HCT116 (cell line): Measurements from ENCODE around the gene ARMC3. TPM values are rescaled to one million over a fixed set of nuclear protein-coding genes. Genes with fewer than 3 reads are reported as not detected.

Experiments
- ATAC-seq: fragments of 200-7000 bp; cut with Tn5 transposase; 2 replicates; pipeline ENCODE4 v1.9.1; 2020; ENCODE audit warnings: mild to moderate bottlenecking, moderate library complexity
- BruUV-seq: library from RNA; stranded (reverse); fragments of 400-500 nt; replicated peaks from 2 replicates; lab custom pipeline; 2021; lab: Mats Ljungman, UMichigan
- CTCF ChIA-PET: fragments of 300-600 bp; sonication (Branson Sonifier 250); formaldehyde crosslinking; loops from one replicate; lab custom pipeline; 2021; ENCODE audit warnings: antibody characterized with exemption; lab: Charles Lee
- POLR2A ChIA-PET: fragments of 300-600, 350-600 bp; sonication (Branson Sonifier 250); formaldehyde crosslinking; loops from one replicate; lab custom pipeline; 2021; ENCODE audit warnings: antibody characterized with exemption; lab: Charles Lee
- RAD21 ChIA-PET, 2 experiments: fragments of 300-600 bp; sonication (Branson Sonifier 250); formaldehyde crosslinking; loops; one replicate each; lab custom pipeline; 2023; ENCODE audit warnings: low total read pairs in 2 of 2; ENCODE audit not compliant: uncharacterized antibody in 2 of 2, unreplicated experiment in 2 of 2, low non-redundant PET in 1 of 2; lab: Charles Lee
- DNase-seq: peaks from one replicate; pipeline ENCODE4 v3.0.0-alpha.2; 2010; ENCODE audit warnings: low read depth, low spot score
- H2AFZ ChIP-seq: fragments of 200-600 bp; shearing (Covaris generic), sonication (generic); 2 replicates; pipeline ENCODE4 v1.6.1; 2017; ENCODE audit warnings: low read depth, mixed run types, mixed read lengths, antibody characterized with exemption, low read length; ENCODE audit not compliant: poor library complexity, severe bottlenecking
- H3K27ac ChIP-seq: 2 replicates; pipeline ENCODE4 v1.5.1; 2012; ENCODE audit warnings: low read depth, low read length
- H3K27me3 ChIP-seq: fragments of 200-600 bp; sonication (generic); 2 replicates; pipeline ENCODE4 v1.6.1; 2016; ENCODE audit warnings: mixed run types, low read length, mixed read lengths; ENCODE audit not compliant: insufficient read depth
- H3K36me3 ChIP-seq, 2 experiments: fragments of 200-500 bp in 1 of 2; fragments of 200-600 bp in 1 of 2; sonication (Bioruptor generic) in 1 of 2; sonication (generic) in 1 of 2; 2 replicates each; pipeline versions ENCODE4 v1.5.1 to v1.6.1; 2014 to 2016; ENCODE audit warnings: low read length in 2 of 2, inconsistent platforms in 1 of 2, mixed read lengths in 1 of 2, mixed run types in 1 of 2; ENCODE audit not compliant: insufficient read depth in 2 of 2, control insufficient read depth in 1 of 2
- H3K4me1 ChIP-seq, 2 experiments: fragments of 200-600 bp in 1 of 2; sonication (generic) in 1 of 2; 2 replicates each; pipeline versions ENCODE4 v1.5.1 to v1.6.1; 2012 to 2017; ENCODE audit warnings: low read length in 2 of 2, inconsistent platforms in 1 of 2, mild to moderate bottlenecking in 1 of 2, mixed read lengths in 1 of 2, mixed run types in 1 of 2, moderate library complexity in 1 of 2; ENCODE audit not compliant: insufficient read depth in 2 of 2, control insufficient read depth in 1 of 2
- H3K4me2 ChIP-seq: fragments of 200-600 bp; sonication (generic); 2 replicates; pipeline ENCODE4 v1.6.1; 2017; ENCODE audit warnings: mixed run types, low read length, mixed read lengths
- H3K4me3 ChIP-seq, 2 experiments: fragments of 200-600 bp in 1 of 2; sonication (generic) in 1 of 2; replicated peaks in 1 of 2; 2 replicates each; pipeline ENCODE4 v1.5.1; 2011 to 2016; ENCODE audit warnings: low read length in 2 of 2, control low read depth in 1 of 2, low read depth in 1 of 2, mild to moderate bottlenecking in 1 of 2, mixed read lengths in 1 of 2, mixed run types in 1 of 2
- H3K79me2 ChIP-seq: fragments of 200-600 bp; sonication (generic); 2 replicates; pipeline ENCODE4 v1.6.1; 2017; ENCODE audit warnings: mild to moderate bottlenecking, mixed run types, low read length, moderate library complexity, mixed read lengths; ENCODE audit not compliant: insufficient read depth
- H3K9ac ChIP-seq: fragments of 200-600 bp; sonication (generic); 2 replicates; pipeline ENCODE4 v1.6.1; 2016; ENCODE audit warnings: low read length, mixed read lengths
- H3K9me2 ChIP-seq: fragments of 200-600 bp; sonication (generic), shearing (Covaris generic); 2 replicates; pipeline ENCODE4 v1.6.1; 2017; ENCODE audit warnings: mixed run types, mild to moderate bottlenecking, moderate library complexity; ENCODE audit not compliant: insufficient read depth
- H3K9me3 ChIP-seq, 2 experiments: fragments of 200-500 bp in 1 of 2; fragments of 200-600 bp in 1 of 2; sonication (Bioruptor generic) in 1 of 2; sonication (generic) in 1 of 2; 2 replicates each; pipeline ENCODE4 v1.6.1; 2014 to 2017; ENCODE audit warnings: low read length in 2 of 2, mixed read lengths in 2 of 2, inconsistent platforms in 1 of 2, low read depth in 1 of 2, mild to moderate bottlenecking in 1 of 2, mixed run types in 1 of 2, moderate library complexity in 1 of 2; ENCODE audit not compliant: control insufficient read depth in 1 of 2, insufficient read depth in 1 of 2
- H4K20me1 ChIP-seq: fragments of 200-600 bp; sonication (generic), shearing (Covaris generic); 2 replicates; pipeline ENCODE4 v1.6.1; 2017; ENCODE audit warnings: mixed run types, mild to moderate bottlenecking, moderate library complexity; ENCODE audit not compliant: insufficient read depth
- CBX3 ChIP-seq: IDR thresholded peaks from 2 replicates; pipeline ENCODE4 v1.6.1; 2012; ENCODE audit warnings: low read depth
- CEBPB ChIP-seq: IDR thresholded peaks from 2 replicates; pipeline ENCODE4 v1.6.1; 2012; ENCODE audit warnings: low read depth
- ELF1 ChIP-seq: IDR thresholded peaks from 2 replicates; pipeline ENCODE4 v1.6.1; 2012; ENCODE audit warnings: low read depth, borderline replicate concordance
- EZH2 ChIP-seq: fragments of 200-600 bp; sonication (generic); IDR thresholded peaks from 2 replicates; pipeline ENCODE4 v1.6.1; 2017; ENCODE audit warnings: antibody characterized with exemption, mixed run types
- EZH2phosphoT487 ChIP-seq: fragments of 200-600 bp; IDR thresholded peaks from 2 replicates; pipeline ENCODE4 v1.6.1; 2018; ENCODE audit warnings: antibody characterized with exemption, borderline replicate concordance
- FOSL1 ChIP-seq: IDR thresholded peaks from 2 replicates; pipeline ENCODE4 v1.6.1; 2012; ENCODE audit warnings: low read depth
- POLR2A ChIP-seq: IDR thresholded peaks from 2 replicates; pipeline ENCODE4 v1.7.0; 2011; ENCODE audit warnings: borderline replicate concordance; ENCODE audit not compliant: insufficient read depth, insufficient read length; ENCODE audit errors: extremely low read depth
- RAD21 ChIP-seq: IDR thresholded peaks from 2 replicates; pipeline ENCODE4 v1.6.1; 2012; ENCODE audit warnings: low read depth, mild to moderate bottlenecking
- SP1 ChIP-seq: IDR thresholded peaks from 2 replicates; pipeline ENCODE4 v1.6.1; 2012; ENCODE audit warnings: low read depth
- SRF ChIP-seq: IDR thresholded peaks from 2 replicates; pipeline ENCODE4 v1.6.1; 2012; ENCODE audit warnings: low read depth
- TCF7L2 ChIP-seq: IDR thresholded peaks from 2 replicates; pipeline ENCODE4 v1.7.0; 2011; ENCODE audit warnings: borderline replicate concordance, inconsistent platforms; ENCODE audit not compliant: insufficient read depth, insufficient read length; ENCODE audit errors: extremely low read depth
- YY1 ChIP-seq: IDR thresholded peaks from 2 replicates; pipeline ENCODE4 v1.6.1; 2011; ENCODE audit warnings: low read length, low read depth, moderate library complexity, mild to moderate bottlenecking; ENCODE audit not compliant: insufficient replicate concordance; ENCODE audit errors: extremely low read depth
- ZFX ChIP-seq: fragments of 450-650 bp; IDR thresholded peaks from 2 replicates; pipeline ENCODE4 v1.6.1; 2017
- ZNF274 ChIP-seq: fragments of 200-500 bp; sonication (Bioruptor generic); IDR thresholded peaks from 2 replicates; pipeline ENCODE4 v1.6.1; 2014; ENCODE audit warnings: mild to moderate bottlenecking, low read depth, low read length, inconsistent platforms
- intact Hi-C: fragments of 100-400 bp; cut with micrococcal nuclease; formaldehyde crosslinking; loops from 2 replicates; pipeline ENCODE4 v1.10.0; 2022
- total RNA-seq: library from RNA; stranded (reverse); gene quantifications from one replicate; pipeline ENCODE4 v1.2.1, GENCODE V29; 2021; ENCODE audit not compliant: unreplicated experiment
- TF ChIP-seq, protein P1 (sequence below): IDR thresholded peaks from 2 replicates; pipeline ENCODE4 v1.6.1; 2012
- TF ChIP-seq, protein P2 (sequence below): IDR thresholded peaks from 2 replicates; pipeline ENCODE4 v1.6.1; 2011; ENCODE audit warnings: mild to moderate bottlenecking, low read length, moderate library complexity; ENCODE audit not compliant: insufficient replicate concordance; ENCODE audit errors: extremely low read depth
- TF ChIP-seq, protein P3 (sequence below): IDR thresholded peaks from 2 replicates; pipeline ENCODE4 v1.6.1; 2012; ENCODE audit warnings: low read depth
- TF ChIP-seq, protein P4 (sequence below), 3 experiments: fragments of 200-600 bp in 1 of 3; sonication (generic) in 1 of 3; IDR thresholded peaks in 2 of 3; conservative IDR thresholded peaks in 1 of 3; 2 replicates each; pipeline ENCODE4 v1.5.1; 2012 to 2017; ENCODE audit warnings: low read depth in 2 of 3, low read length in 2 of 3, antibody characterized with exemption in 1 of 3, borderline replicate concordance in 1 of 3, control low read depth in 1 of 3, mild to moderate bottlenecking in 1 of 3, mixed read lengths in 1 of 3, mixed run types in 1 of 3, moderate library complexity in 1 of 3; ENCODE audit not compliant: insufficient read depth in 1 of 3

Gene ARMC3
- total RNA-seq, 1 experiment from 2014 or later = 2.6 TPM

DNA sequence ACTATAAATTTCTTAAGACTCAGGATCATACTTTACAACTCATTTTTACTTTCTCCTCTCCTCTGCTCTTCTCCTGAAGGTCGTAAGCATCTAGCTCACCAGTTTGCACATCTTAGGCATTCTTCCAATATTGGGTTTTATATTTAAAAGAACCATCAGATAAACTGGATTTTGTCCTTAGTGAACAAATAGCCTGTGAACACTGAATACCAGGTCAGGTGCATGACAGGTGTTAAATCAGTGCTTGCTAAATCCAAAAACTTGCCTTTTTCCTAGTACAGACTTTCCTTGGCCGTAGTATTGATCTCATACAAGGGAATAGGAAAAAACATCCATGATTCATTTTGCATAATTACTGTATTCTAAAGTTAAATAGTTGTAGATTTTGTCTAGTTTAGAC lies 53.0 kb downstream of the ARMC3 start:
- ChIA-PET CTCF (no interaction called here), RAD21 (no interaction called here), POLR2A (no interaction called here)
- H3K4me1 ChIP-seq = no peaks in the 10 kb centered on the region
- no peaks in the 10 kb centered on the region for H4K20me1 ChIP-seq
- no peak overlapping the region for H3K4me2 ChIP-seq
- no TSS peak for BruUV-seq
- H3K27me3 ChIP-seq = no peaks in the 10 kb centered on the region
- TF ChIP-seq ZNF274 (no peak), ELF1 (no peak), RAD21 (no peak), POLR2A (no peak), FOSL1 (no peak), CBX3 (no peak), ZFX (no peak), EZH2 (no peak), EZH2phosphoT487 (no peak), YY1 (no peak), SRF (no peak), SP1 (no peak), TCF7L2 (no peak), CEBPB (no peak)
- TF ChIP-seq, protein P1, sequence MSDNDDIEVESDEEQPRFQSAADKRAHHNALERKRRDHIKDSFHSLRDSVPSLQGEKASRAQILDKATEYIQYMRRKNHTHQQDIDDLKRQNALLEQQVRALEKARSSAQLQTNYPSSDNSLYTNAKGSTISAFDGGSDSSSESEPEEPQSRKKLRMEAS = no peak
- TF ChIP-seq, protein P2, sequence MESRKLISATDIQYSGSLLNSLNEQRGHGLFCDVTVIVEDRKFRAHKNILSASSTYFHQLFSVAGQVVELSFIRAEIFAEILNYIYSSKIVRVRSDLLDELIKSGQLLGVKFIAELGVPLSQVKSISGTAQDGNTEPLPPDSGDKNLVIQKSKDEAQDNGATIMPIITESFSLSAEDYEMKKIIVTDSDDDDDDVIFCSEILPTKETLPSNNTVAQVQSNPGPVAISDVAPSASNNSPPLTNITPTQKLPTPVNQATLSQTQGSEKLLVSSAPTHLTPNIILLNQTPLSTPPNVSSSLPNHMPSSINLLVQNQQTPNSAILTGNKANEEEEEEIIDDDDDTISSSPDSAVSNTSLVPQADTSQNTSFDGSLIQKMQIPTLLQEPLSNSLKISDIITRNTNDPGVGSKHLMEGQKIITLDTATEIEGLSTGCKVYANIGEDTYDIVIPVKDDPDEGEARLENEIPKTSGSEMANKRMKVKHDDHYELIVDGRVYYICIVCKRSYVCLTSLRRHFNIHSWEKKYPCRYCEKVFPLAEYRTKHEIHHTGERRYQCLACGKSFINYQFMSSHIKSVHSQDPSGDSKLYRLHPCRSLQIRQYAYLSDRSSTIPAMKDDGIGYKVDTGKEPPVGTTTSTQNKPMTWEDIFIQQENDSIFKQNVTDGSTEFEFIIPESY = no peak
- TF ChIP-seq, protein P3, sequence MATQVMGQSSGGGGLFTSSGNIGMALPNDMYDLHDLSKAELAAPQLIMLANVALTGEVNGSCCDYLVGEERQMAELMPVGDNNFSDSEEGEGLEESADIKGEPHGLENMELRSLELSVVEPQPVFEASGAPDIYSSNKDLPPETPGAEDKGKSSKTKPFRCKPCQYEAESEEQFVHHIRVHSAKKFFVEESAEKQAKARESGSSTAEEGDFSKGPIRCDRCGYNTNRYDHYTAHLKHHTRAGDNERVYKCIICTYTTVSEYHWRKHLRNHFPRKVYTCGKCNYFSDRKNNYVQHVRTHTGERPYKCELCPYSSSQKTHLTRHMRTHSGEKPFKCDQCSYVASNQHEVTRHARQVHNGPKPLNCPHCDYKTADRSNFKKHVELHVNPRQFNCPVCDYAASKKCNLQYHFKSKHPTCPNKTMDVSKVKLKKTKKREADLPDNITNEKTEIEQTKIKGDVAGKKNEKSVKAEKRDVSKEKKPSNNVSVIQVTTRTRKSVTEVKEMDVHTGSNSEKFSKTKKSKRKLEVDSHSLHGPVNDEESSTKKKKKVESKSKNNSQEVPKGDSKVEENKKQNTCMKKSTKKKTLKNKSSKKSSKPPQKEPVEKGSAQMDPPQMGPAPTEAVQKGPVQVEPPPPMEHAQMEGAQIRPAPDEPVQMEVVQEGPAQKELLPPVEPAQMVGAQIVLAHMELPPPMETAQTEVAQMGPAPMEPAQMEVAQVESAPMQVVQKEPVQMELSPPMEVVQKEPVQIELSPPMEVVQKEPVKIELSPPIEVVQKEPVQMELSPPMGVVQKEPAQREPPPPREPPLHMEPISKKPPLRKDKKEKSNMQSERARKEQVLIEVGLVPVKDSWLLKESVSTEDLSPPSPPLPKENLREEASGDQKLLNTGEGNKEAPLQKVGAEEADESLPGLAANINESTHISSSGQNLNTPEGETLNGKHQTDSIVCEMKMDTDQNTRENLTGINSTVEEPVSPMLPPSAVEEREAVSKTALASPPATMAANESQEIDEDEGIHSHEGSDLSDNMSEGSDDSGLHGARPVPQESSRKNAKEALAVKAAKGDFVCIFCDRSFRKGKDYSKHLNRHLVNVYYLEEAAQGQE = no peak
- TF ChIP-seq, protein P4, sequence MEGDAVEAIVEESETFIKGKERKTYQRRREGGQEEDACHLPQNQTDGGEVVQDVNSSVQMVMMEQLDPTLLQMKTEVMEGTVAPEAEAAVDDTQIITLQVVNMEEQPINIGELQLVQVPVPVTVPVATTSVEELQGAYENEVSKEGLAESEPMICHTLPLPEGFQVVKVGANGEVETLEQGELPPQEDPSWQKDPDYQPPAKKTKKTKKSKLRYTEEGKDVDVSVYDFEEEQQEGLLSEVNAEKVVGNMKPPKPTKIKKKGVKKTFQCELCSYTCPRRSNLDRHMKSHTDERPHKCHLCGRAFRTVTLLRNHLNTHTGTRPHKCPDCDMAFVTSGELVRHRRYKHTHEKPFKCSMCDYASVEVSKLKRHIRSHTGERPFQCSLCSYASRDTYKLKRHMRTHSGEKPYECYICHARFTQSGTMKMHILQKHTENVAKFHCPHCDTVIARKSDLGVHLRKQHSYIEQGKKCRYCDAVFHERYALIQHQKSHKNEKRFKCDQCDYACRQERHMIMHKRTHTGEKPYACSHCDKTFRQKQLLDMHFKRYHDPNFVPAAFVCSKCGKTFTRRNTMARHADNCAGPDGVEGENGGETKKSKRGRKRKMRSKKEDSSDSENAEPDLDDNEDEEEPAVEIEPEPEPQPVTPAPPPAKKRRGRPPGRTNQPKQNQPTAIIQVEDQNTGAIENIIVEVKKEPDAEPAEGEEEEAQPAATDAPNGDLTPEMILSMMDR (IDR thresholded peaks at IDR 0.05 in 2 of 3, conservative IDR thresholded peaks at IDR 0.05 in 1 of 3; ENCODE audit: borderline replicate concordance in 1 of 3, insufficient read depth in 1 of 3, low read depth in 2 of 3, low read length in 2 of 3) = no peak
- H3K79me2 ChIP-seq = no peaks in the 10 kb centered on the region
- intact Hi-C loops = no loop called here
- H3K9me2 ChIP-seq = no peaks in the 10 kb centered on the region
- H3K36me3 ChIP-seq = no peaks in the 10 kb centered on the region
- H2AFZ ChIP-seq = no peak overlapping the region
- H3K4me3 ChIP-seq = no peak overlapping the region
- DNase-seq (no peak), ATAC-seq (no peak)
- H3K27ac ChIP-seq = no peak overlapping the region
- no peak overlapping the region for H3K9ac ChIP-seq
- no peaks in the 10 kb centered on the region for H3K9me3 ChIP-seq
